ENCODE data around the gene PCDHGB5. TPM values are rescaled to one million over a fixed set of nuclear protein-coding genes. Genes with fewer than 3 reads are reported as not detected.

The PCDHGB5 gene
- total RNA-seq, 1 donor from 2014 or later: 9.3 TPM

GRCh38 chr5:141356133-141356532 lies 41.6 kb upstream of the PCDHGB5 start:
- Mint-ChIP-seq H3K36me3 (ENCODE audit: unreplicated experiment) (peaks cover 56% of the 10 kb centered on the region), H3K27ac (ENCODE audit: unreplicated experiment) (no peak overlapping the region), H3K9me3 (ENCODE audit: unreplicated experiment) (peaks cover 32% of the 10 kb centered on the region), H3K27me3 (ENCODE audit: unreplicated experiment) (peaks cover 17% of the 10 kb centered on the region), H3K4me1 (ENCODE audit: low read depth, unreplicated experiment) (no peaks in the 10 kb centered on the region), H3K4me3 (ENCODE audit: unreplicated experiment) (no peak overlapping the region)
- DNase-seq: no peak
- no peak for TF ChIP-seq CTCF (IDR thresholded peaks at IDR 0.05; ENCODE audit: partially characterized antibody, unreplicated experiment)

GRCh38 chr5:141356950-141357349 lies 40.8 kb upstream of the PCDHGB5 start:
- H3K27ac Mint-ChIP-seq (ENCODE audit: unreplicated experiment): no peak overlapping the region
- DNase-seq: no peak
- H3K36me3 Mint-ChIP-seq (ENCODE audit: unreplicated experiment): peaks cover 55% of the 10 kb centered on the region
- H3K27me3 Mint-ChIP-seq (ENCODE audit: unreplicated experiment): peaks cover 20% of the 10 kb centered on the region
- TF ChIP-seq CTCF (IDR thresholded peaks at IDR 0.05; ENCODE audit: partially characterized antibody, unreplicated experiment): no peak
- peaks cover 34% of the 10 kb centered on the region for H3K9me3 Mint-ChIP-seq (ENCODE audit: unreplicated experiment)
- H3K4me3 Mint-ChIP-seq (ENCODE audit: unreplicated experiment): no peak overlapping the region
- no peaks in the 10 kb centered on the region for H3K4me1 Mint-ChIP-seq (ENCODE audit: low read depth, unreplicated experiment)

- no peak for DNase-seq
- peaks cover 14% of the 10 kb centered on the region for H3K27me3 Mint-ChIP-seq (ENCODE audit: unreplicated experiment)
These were observed 37.8 kb upstream of the PCDHGB5 start, which contains the start of gene PCDHGB2 for GRCh38 chr5:141359790-141360426. TSS of gene PCDHGB2 (plus strand) at chr5:141359994. CDS start at chr5:141360136, 142 bp downstream.

GRCh38 chr5:141360685-141361084 lies 37.1 kb upstream of the PCDHGB5 start:
- DNase-seq: no peak
- no peak for TF ChIP-seq CTCF (IDR thresholded peaks at IDR 0.05; ENCODE audit: partially characterized antibody, unreplicated experiment)
- Mint-ChIP-seq H3K4me3 (ENCODE audit: unreplicated experiment) (no peak overlapping the region), H3K4me1 (ENCODE audit: low read depth, unreplicated experiment) (no peaks in the 10 kb centered on the region), H3K36me3 (ENCODE audit: unreplicated experiment) (peaks cover 59% of the 10 kb centered on the region), H3K9me3 (ENCODE audit: unreplicated experiment) (peaks cover 38% of the 10 kb centered on the region), H3K27me3 (ENCODE audit: unreplicated experiment) (peaks cover 14% of the 10 kb centered on the region), H3K27ac (ENCODE audit: unreplicated experiment) (no peak overlapping the region)

More at GRCh38 chr5:141359790-141360426, 37.8 kb upstream of the PCDHGB5 start, which contains the start of gene PCDHGB2:
- Mint-ChIP-seq H3K36me3 (ENCODE audit: unreplicated experiment) (peaks cover 56% of the 10 kb centered on the region), H3K9me3 (ENCODE audit: unreplicated experiment) (peaks cover 34% of the 10 kb centered on the region), H3K4me1 (ENCODE audit: low read depth, unreplicated experiment) (no peaks in the 10 kb centered on the region), H3K4me3 (ENCODE audit: unreplicated experiment) (no peak within 1 kb of the TSS), H3K27ac (ENCODE audit: unreplicated experiment) (no peak within 1 kb of the TSS)
- no peak for TF ChIP-seq CTCF (IDR thresholded peaks at IDR 0.05; ENCODE audit: partially characterized antibody, unreplicated experiment)

- Mint-ChIP-seq H3K27ac (ENCODE audit: unreplicated experiment) (no peak overlapping the region), H3K9me3 (ENCODE audit: unreplicated experiment) (peaks cover 32% of the 10 kb centered on the region), H3K27me3 (ENCODE audit: unreplicated experiment) (peaks cover 12% of the 10 kb centered on the region), H3K4me3 (ENCODE audit: unreplicated experiment) (no peak overlapping the region), H3K4me1 (ENCODE audit: low read depth, unreplicated experiment) (no peaks in the 10 kb centered on the region), H3K36me3 (ENCODE audit: unreplicated experiment) (peaks cover 50% of the 10 kb centered on the region)
- DNase-seq: no peak
- no peak for TF ChIP-seq CTCF (IDR thresholded peaks at IDR 0.05; ENCODE audit: partially characterized antibody, unreplicated experiment)
These were observed 35.0 kb upstream of the PCDHGB5 start for GRCh38 chr5:141362719-141363118.
